NOMO-1 treated with DMSO at 0.1 percent for 48 hours (cell line): Measurements from ENCODE around the gene ASCC2.

Experiments
- DNase-seq: peaks from one replicate; lab custom pipeline; 2025; ENCODE audit not compliant: unreplicated experiment; lab: John Stamatoyannopoulos, UW

ASCC2 gene

DNA sequence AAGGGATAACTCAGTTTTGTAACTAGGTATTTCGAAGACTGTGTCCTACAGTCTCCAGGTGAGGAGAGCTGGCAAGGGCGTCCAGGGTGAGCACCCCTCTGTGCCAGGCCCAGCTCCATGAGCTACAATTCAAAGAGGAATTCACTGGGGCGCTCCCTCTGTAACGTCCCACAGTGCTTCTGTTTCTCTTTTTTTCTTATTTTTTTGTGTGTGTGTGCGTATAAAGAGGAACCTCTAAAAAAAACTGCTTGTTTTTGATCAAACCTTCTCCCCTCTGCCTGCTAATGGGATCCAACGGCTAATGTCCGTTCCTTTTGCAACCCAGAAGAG, 17.1 kb downstream of the ASCC2 start:
- DNase-seq = no peak

DNA sequence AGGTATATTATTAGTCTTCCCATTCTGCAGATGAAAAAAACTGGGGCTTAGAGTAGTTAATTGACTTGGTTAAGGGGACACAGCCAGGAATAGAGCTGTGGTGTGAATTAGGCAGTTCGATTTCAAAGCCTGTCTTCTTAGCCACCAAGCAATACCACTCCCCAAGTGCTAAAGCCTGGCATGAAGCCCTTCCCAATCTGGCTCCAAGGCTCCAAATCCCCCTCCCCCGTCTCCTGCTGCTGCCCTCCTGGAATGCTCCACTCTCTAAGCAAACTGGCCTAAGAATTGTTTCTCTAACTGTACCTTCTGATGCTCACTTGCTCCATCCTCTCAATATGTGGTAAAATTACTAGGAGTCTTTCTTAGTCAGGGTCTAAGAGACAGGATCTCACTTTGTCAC, 18.6 kb downstream of the ASCC2 start:
- no peak for DNase-seq

DNA sequence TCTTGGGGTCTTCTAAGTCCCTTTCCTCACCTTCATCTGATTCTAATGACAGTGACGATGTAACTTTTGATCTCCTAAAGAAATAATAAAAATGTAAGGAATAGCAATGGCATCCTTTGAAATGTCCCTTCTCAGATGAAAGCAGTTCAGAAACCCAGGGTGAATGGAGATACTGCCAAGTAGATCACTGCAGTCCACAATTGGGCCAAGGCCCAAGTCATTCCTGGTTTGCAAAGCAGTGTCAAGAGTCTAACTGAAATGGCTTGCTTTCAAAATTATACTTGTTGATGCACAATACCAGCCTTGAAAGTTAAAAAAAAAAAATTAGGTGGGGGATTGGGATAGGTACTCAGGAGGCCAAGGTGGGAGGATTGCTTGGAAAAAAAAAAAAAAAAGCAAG, 20.4 kb downstream of the ASCC2 start:
- no peak for DNase-seq

DNA sequence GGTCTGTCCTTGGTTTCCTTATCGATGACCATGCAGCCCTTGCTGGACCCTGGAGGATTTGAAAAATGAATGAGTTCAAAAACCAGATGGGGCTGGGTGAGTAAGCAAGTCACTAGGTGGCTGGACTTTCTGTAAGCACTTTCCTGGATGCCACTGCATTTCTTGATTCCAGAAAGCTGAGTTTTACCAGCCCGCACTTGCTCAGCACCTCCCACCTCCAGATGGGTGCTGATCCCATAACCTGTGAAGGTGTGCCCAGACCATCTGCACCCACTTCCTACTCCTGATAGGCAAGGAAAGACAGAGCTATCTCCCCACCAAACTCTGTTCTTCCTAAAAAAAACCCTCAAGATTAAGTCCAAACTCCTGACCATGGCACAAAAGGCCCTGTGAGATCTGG, 21.1 kb downstream of the ASCC2 start:
- DNase-seq = no peak

DNA sequence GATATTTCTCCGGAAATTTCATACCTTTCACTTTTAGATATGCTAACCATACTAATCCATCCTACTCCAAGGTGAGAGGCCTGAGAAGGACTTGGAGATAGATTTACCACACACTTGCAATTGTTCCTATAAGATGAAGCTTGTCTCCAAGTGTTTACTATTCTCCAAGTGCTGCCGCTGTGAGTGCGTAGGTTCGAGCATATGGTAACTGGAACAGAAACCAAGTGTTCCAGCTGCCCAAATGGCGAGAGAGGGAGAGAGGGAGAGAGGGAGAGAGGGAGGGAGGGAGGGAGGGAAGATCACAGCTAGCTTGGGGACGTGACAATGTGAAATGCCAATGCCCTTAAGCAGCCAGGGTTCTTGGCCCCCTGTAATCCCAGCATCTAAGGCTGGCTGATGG, 21.5 kb downstream of the ASCC2 start:
- DNase-seq = no peak

DNA sequence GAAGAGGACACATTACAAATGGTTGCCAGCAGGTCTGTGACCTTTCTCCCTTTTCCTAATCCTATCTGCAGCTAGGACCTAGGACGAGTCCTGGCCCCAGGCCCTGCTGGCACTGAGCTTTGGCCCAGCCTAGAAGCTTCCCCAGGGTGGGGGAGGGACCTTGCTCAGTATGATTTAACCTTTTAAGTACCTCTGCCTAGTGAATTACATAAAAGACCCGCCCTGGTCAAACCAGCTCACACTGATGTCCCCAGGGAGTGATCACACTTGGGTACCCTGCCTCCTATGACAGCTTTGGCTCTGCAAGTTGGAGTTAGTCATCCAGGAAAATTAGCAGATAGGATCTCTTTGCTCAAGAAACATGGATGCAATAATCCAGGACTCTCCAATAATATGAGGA, 21.9 kb downstream of the ASCC2 start:
- DNase-seq = no peak

DNA sequence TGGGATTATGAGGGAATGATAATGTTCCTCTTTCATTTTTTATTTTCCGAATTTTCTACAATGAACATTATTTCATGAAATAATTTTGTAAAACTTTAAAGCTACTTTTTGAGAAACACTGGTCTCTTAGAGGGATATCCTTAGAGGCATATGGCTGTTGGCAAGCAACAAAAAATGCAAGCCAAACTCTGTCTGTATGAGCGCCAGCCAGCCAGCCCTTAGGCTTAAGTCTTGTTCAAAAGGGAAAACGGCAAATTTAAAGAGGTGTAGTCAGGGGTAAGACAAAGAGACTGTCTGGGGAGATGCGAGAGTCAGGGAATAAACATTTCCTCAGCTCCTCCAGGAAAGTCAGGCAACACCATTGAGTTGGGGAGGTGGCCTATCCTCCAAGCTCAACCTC, 22.5 kb downstream of the ASCC2 start:
- no peak for DNase-seq

DNA sequence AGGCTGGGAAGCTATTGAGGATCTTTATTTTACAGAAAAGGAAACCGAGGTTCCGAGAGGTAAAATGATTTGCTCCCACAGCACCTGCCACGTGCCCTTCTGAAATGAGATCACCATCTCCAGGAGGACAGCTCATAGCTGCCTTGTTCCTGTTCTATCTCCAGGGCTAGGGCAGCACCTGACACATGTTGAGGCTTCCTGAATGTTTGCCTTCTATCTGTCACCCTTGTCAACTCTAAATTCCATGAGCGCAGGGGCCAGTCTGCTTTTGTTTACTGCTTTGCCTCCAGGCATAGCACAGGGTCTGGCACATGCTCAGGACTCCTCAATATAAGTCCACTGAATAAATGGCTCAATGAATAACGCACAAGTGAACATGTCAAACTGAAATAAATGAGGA, 24.1 kb downstream of the ASCC2 start:
- DNase-seq = no peak

DNA sequence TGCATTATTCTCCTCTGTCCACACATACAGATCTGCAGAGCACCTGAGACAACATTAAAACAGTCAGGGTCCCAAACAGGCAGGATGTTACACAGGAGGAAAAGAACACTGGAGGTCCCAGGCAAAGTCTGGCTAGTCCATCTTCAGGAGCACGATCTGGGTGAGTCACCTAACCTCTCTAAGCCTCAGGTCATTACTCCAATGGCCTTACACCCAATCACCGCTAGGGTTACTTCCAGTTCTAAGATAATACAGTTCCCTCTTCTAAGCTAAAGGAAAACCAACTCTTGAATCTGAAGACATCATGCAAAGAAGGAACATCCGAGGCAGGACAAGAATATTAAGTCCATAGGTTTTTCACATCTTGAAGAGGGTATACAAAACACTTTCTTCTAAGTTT, 24.5 kb downstream of the ASCC2 start:
- DNase-seq = peak; percentile 6

DNA sequence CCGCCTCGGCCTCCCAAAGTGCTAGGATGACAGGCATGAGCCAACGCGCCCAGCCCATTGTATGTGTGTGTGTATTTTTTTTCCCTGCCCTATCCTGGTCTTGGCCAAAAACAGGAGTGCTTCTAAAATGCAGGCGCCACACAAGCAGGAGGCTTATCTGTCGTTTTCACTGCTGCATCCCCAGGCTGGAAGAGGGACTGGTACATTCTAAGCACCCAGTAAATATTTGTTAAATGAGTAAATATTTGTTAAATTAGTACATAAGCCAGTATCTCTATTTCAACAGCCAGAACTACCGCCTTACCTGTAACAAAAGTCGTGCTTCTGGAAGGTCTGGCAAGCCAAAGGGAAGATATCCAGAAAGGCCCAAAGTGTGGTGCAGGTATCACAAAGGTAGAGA, 24.9 kb downstream of the ASCC2 start:
- no peak for DNase-seq

DNA sequence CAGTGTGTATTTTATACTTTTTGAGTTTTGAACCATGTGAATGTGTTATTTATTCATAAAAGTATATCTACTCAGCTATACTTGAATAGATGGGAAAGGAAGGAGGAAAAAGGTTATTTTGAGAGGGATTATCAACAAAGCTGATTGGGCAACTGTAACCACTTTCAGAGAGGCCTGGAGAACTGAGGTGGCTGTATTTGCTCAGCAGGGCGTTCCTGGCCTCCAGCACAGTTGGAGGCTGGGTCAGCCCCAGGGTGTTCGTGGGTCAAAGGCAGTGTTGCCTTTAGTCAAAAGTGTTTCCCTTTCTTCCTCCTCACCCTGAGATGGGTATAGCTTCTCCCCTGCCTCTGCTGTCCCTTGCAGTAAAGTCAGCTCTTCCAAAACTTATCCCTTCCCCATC, 26.7 kb downstream of the ASCC2 start:
- no peak for DNase-seq

DNA sequence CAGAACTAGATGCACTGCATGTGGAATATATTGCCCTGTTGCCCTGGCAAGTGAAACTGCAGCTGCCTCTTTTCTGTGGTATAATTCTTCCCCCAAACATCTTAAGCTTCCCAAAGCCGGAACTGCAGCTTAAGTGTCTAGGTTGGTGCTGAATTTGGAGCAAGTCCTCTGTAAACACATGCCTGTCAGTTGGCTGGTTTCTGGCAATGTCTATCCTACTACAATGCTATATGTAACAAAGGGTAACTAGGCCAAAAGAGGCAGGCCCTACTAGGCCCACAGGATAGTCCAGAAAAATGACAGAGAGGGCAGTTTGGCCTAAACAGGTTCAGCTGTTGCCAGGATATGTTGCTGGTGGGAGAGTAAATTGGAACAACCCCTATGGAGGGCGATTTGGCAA, 27.9 kb downstream of the ASCC2 start:
- no peak for DNase-seq

DNA sequence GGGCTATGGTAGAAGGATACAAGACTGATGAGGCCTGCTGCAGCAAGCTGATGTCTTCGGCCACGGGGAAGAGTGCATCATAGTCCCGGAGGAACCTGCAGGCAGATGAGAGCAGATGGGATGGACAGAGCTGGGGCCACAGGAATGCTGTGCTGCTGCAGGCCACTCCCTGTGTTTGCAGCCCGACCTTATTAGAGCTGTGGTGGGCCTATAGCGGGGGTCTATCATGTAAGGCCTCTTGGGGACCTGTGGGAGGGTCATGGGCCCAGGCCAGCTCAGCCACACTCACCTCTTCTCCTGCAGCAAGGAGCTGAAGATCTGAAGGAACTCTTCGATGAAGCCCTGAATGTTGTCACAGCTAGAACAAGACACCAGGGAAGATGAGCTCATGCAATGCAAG, 31.9 kb downstream of the ASCC2 start:
- no peak for DNase-seq

DNA sequence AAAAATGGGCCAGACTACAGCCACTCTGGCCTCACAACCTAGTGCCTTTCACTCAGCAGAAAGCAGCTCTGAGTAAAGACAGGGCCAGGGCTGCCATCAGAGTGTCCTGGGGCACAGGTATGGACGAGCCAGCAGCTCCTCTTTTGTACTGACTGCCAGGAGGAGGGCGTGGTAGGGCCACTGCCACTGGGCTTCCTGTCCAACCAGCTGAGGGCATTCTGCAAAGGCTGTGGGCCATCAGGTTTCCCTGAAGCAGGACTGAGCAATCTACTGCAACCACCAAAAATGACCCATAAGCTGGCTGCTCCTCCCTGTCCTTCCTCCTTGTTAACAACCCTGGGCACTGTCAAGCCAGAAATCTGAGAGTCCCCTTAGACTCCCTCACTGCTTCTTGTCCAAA, 33.1 kb downstream of the ASCC2 start:
- no peak for DNase-seq

DNA sequence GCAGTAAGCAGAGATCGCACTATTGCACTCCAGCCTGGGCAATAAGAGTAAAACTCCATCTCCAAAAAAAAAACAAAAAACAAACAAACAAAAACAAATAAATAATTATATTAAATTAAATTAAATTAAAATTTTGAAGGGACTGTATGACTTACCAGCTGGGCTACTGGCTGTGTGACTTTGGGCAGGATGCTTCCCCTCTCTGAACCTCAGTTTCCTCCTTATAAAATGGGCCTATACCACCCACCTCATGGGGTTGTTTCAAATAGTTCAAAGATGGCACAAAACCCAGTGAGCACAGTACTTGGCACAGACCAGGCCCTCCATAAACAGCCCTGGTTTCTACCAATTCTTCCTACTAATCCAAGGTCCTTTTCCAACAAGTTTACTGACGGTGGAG, 34.9 kb downstream of the ASCC2 start:
- DNase-seq = no peak

DNA sequence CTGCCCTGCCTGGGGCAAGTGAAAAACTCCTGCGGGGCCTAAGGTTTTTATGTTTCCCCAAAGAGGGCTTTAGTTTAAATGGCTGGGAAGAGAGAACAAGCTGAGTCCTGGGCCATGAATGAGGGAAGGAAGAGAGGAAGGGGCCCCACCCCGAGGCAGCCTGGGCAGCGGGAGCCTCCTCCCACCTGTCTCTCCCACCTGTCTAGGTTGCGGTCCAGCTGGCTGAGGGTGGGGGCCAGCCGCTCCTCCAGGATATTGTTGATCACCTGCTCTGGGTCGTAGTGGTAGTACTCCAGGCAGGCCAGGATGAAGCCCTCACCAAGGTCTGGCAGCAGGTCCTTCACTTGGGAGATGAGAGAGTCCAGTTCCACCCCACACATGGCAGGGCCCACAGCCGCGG, 36.3 kb downstream of the ASCC2 start:
- DNase-seq = no peak

DNA sequence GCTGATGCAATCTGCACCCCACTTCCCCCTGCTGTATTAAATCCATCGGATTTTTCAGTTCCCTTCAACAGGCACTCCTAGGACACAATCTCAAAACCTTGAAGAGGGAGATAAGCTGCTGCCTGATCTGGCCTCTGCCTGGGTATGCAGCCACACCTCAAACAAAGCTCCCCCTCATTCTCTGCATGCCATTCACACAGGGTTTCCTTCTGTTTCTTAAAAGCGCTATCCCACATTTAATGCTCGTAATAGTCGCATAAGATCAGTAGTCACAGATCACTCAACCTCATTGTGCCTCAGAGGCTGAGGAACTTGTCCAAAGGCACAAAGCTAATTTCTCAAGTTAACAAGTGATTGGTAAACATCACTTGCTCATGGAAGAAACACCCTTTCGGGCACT, 36.9 kb downstream of the ASCC2 start:
- DNase-seq = no peak

DNA sequence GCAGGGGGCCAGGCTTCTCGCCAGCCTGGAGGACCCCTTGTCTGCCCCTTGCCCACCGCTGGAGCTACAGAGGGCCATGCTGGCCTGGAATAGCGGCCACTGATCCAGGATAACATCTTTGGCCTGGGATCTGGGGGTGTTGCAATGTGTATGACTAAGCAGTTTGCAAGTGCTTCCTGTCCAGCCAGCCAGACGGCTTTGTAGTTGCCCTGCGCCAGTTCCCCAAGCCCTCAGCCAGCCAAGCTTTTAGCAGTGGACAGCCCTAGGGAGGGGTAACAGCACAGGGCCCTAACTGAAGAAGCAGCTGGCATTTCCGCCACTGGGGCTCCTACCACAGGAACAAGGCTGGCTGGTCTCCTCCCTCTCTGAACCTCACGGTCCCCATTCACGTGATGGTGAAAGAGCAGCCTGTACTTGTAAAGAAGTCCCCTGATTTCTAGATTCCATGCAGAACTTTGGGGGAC, 38.8 kb downstream of the ASCC2 start:
- peak; percentile 84 for DNase-seq

DNA sequence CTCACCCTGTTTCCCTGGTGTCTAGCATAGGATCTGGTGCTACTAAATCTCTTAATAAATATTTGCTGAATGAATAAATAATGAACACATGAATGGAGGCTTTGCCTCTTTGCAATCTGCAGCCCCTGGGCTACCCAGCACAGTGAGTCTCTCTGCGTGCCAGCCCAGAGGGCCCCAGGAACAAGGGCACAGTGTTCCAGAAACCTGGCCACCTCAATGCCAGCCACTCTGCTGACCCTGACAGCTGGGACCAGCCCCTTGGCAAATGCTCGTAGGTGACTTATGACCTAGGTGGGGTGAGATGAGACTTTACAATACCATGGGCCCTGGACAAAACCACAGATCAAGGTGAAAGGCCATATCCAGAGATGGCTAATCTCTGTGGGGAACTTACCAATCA, 39.3 kb downstream of the ASCC2 start:
- DNase-seq = no peak

DNA sequence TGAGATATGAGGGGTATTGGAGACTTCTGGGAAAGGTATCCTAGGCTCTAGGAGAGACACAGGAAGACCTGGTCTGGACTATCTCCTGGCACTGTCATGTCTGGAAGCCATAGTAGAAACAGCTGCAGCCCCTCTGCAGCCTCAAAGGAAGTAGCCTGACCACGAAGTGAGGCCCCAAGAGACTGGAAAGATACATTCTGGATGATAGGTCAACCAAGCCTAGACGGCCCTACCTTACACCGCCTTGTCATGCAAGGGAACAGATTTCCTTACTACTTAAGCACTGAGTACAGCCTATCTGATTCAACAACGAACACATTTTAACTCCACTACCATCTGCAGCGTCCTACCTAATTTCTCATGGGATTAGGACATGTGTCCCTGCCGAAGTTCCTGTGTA, 39.8 kb downstream of the ASCC2 start:
- no peak for DNase-seq

DNA sequence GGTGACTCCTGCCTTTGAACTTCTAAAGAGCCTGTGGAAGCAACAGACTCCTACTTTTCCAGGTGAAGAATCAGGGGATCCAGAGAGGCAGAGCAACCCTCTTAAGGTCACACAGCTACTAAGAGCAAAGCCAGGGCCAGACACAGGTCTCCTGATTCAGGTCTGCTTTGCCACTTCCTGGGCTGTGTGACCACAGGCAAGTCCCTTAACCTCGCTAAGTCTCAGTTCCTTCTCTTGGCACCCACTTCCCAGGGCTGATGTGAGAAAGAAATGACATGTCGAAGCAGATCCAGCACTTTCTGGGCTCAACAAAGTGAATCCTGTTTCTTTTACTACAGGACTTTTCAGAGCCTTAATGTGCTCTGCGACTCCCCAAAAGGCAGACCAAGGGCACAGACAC, 40.7 kb downstream of the ASCC2 start:
- DNase-seq = no peak

DNA sequence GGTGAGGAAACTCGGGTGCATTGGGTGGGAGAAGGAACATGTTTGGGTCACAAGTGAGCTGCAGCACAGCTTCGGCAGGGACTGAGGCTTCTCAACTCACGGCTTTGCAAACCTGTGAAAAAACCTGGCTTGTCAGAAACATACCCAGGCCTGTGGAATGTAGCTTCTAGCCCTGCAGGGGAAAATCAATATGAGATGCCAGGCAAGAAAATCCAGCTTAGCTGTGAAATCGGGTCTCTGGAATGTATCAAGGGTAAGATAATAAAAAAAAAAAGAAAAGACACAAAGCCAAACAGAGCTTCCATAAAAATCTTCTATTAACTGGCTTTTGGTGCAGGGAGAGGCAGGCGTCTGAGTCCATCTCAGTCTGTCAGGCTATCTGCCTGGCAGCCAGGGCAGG, 42.4 kb downstream of the ASCC2 start:
- no peak for DNase-seq

DNA sequence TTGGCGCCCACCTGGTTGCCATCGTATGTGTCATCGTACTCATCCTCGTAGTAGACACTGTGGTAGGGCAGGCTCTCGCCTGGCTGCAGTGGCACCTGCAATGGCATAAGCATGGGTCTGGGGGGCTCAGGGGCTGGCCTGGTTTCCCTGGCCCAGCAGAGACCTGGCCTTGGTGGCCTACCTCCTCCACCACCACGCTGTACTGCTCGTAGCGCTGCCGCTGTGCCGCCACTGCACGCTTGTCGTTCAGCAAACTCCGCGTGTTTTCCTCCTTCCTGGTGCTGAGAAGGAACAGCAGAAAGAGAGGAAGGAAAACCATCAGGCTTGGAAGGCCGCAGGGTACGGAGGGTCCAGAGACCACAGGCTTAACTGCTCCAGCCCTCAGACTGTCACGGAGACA, 44.7 kb downstream of the ASCC2 start:
- no peak for DNase-seq

DNA sequence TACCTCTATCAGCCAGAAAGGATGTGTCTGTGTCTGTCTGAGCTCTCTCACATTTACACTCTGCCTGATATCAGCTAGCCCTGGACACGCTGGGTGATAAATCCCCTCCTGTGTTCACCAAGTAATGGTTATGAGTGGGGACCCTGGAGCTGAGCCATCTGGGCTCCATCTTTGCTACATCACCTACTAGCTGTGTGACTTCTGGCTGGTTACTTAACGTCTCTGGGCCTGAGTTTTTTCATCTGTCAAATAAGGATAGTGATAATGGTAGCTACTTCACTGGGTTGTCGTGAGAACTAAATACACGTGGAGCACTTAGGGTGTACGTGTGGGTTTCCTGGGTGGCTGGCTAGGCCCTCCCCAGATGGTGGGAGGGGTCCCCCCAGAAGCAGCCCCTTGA, 48.0 kb downstream of the ASCC2 start:
- no peak for DNase-seq
